Bronchial epithelial cell (primary cell): ENCODE data around the gene ZNF496. TPM values are rescaled to one million over a fixed set of nuclear protein-coding genes. Genes with fewer than 3 reads are reported as not detected.

Experiments used
- DNase-seq: peaks from one replicate; pipeline ENCODE4 v3.0.0-alpha.2; 2010; ENCODE audit warnings: low read depth
- FAIRE-seq: peaks from 2 replicates; lab custom pipeline; 2011; peaks lifted over from hg19 to GRCh38; lab: Jason Lieb, UNC
- H3K27me3 ChIP-seq: 2 replicates; pipeline ENCODE4 v1.5.1; 2011; ENCODE audit warnings: low read length; ENCODE audit not compliant: control insufficient read depth, insufficient read depth
- H3K36me3 ChIP-seq: 2 replicates; pipeline ENCODE4 v1.5.1; 2011; ENCODE audit warnings: low read length; ENCODE audit not compliant: control insufficient read depth, insufficient read depth
- H3K4me3 ChIP-seq: 2 replicates; pipeline ENCODE4 v1.5.1; 2011; ENCODE audit warnings: mild to moderate bottlenecking, low read depth, low read length, control low read depth
- total RNA-seq: library from RNA; depleted of rRNA; stranded (reverse); fragments of >200 nt; gene quantifications from 2 replicates; pipeline ENCODE4 v1.2.1, GENCODE V29; 2014
- TF ChIP-seq, protein P1 (sequence below): IDR thresholded peaks from 2 replicates; pipeline ENCODE4 v1.5.1; 2011; ENCODE audit warnings: mild to moderate bottlenecking, moderate library complexity, low read length, control low read depth, inconsistent platforms; ENCODE audit not compliant: insufficient read depth, severe bottlenecking

ZNF496 gene
- total RNA-seq, 1 donor from 2014 or later, result 9.5 TPM

DNA sequence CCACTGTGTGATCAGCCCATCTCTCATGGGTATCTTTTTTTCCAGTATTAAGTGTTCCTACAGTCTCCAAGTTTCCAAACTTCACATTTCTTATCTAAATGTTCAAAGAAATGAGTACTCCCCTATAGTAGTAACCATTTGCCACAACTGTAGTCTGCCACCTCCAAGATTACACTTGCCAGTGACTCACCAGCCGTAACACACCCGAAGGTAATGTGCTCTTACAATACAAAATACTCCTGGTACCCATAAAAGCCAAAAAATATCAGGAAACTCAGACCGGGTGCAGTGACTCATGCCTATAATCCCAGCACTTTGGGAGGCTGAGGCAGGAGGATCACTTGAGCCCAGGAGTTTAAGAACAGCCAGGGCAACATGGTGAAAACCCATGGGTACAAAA is 20.5 kb upstream of the ZNF496 start:
- DNase-seq (no peak), FAIRE-seq (no peak)
- Histone ChIP-seq H3K36me3 (no peaks in the 10 kb centered on the region), H3K27me3 (no peaks in the 10 kb centered on the region), H3K4me3 (no peak overlapping the region)
- TF ChIP-seq, protein P1, sequence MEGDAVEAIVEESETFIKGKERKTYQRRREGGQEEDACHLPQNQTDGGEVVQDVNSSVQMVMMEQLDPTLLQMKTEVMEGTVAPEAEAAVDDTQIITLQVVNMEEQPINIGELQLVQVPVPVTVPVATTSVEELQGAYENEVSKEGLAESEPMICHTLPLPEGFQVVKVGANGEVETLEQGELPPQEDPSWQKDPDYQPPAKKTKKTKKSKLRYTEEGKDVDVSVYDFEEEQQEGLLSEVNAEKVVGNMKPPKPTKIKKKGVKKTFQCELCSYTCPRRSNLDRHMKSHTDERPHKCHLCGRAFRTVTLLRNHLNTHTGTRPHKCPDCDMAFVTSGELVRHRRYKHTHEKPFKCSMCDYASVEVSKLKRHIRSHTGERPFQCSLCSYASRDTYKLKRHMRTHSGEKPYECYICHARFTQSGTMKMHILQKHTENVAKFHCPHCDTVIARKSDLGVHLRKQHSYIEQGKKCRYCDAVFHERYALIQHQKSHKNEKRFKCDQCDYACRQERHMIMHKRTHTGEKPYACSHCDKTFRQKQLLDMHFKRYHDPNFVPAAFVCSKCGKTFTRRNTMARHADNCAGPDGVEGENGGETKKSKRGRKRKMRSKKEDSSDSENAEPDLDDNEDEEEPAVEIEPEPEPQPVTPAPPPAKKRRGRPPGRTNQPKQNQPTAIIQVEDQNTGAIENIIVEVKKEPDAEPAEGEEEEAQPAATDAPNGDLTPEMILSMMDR, result no peak

DNA sequence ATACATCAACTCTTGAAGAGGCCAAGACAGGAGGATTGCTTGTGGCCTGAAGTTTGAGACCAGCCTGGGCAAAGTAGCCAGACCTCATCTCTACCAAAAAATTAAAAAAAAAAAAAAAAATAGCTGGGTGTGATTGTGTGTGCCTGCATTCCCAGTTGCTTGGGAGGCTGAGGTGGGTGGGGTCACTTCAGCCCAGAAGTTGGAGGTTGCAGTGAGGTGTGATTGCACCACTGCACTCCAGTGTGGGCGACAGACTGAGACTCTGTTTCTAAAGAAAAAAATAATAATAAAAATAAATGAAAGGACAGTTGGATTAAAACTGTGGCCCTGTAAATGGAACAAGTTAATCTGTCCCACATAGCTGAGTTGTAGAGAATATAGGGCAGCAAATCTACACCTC is 18.9 kb upstream of the ZNF496 start:
- no peaks in the 10 kb centered on the region for H3K36me3 ChIP-seq
- TF ChIP-seq, protein P1, result no peak
- no peak for DNase-seq
- H3K27me3 ChIP-seq, result no peaks in the 10 kb centered on the region
- no peak overlapping the region for H3K4me3 ChIP-seq
- no peak for FAIRE-seq

DNA sequence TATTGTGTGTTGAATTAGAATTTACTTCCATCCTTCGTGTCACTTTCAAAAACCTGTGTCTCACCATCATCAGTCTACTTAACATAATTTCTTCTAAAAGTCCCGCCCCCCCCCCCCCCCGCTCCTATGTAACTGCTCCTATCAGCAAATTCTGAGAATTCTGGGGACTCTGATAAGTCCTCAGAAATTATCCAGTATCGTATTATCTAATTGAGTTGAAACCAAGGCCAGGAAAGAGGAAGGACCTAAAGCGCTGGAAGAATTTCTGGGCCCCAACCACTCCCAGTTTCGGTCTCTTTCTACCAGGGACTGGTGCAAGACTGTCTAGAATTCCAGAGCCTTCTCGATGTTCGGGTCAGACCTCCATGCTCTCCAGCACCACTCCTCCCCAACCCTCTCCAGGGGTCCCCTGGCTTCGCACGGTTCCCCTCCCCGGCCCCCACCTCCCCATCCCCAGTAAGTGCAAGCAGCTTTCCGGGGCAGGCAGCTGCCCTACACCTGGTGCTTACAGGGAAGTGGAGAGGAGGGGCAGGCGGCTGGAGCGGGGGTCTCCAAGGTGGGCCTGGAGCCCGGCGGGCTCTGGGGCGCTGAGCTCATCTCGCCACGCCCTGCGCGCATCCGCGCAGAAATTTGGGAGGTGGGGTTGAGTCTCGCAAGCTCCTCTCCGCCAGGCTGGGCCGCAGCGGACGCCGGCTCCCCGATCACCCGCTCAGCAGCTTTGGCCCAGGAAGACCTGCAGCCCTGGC is 16.0 kb upstream of the ZNF496 start:
- FAIRE-seq (no peak), DNase-seq (no peak)
- H3K27me3 ChIP-seq, result no peaks in the 10 kb centered on the region
- TF ChIP-seq, protein P1, result no peak
- H3K4me3 ChIP-seq, result no peak overlapping the region
- no peaks in the 10 kb centered on the region for H3K36me3 ChIP-seq

DNA sequence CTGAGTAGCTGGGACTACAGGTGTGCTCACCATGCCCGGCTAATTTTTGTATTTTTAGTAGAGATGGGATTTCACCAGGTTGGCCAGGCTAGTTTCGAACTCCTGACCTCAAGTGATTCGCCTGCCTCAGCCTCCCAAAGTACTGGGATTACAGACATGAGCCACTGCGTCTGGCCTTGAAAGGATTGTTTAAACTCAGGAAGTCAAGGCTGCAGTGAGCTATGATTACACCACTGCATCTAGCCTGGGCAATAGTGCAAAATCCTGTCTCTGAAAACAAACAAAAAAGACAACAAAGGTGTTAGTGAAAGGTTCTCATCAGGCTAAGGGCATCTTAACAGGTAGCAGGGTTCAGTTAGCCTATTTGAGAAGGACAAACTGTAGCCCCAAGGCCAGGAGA is 14.2 kb upstream of the ZNF496 start:
- Histone ChIP-seq H3K4me3 (no peak overlapping the region), H3K27me3 (no peaks in the 10 kb centered on the region), H3K36me3 (no peaks in the 10 kb centered on the region)
- no peak for DNase-seq
- no peak for FAIRE-seq
- TF ChIP-seq, protein P1, result no peak

GRCh38 chr1:247343801-247344200 is 12.1 kb upstream of the ZNF496 start:
- no peak for DNase-seq
- no peak overlapping the region for H3K4me3 ChIP-seq
- TF ChIP-seq, protein P1, result no peak
- FAIRE-seq, result no peak
- H3K36me3 ChIP-seq, result no peaks in the 10 kb centered on the region
- H3K27me3 ChIP-seq, result no peaks in the 10 kb centered on the region
